ENCODE data around the gene FOXO1. TPM values are rescaled to one million over a fixed set of nuclear protein-coding genes. Genes with fewer than 3 reads are reported as not detected.

The FOXO1 gene
- total and polyA plus RNA-seq, 2 of the 13 experiments (the other 11 are each of a cell fraction or from before 2014, with no cell fraction given): 8.1 to 13.1 TPM

- ChIA-PET CTCF (ENCODE audit: low intra/inter-chr PET ratio, low total read pairs) (no interaction called here), POLR2A (no interaction called here)
- ATAC-seq (no peak), FAIRE-seq (no peak), DNase-seq (ENCODE audit: low spot score) (no peak)
- H3K27ac ChIP-seq (ENCODE audit: extremely low read length, insufficient read depth, low read length): no peak overlapping the region
- H3K9me3 ChIP-seq (ENCODE audit: low read length): no peaks in the 10 kb centered on the region
- no peak overlapping the region for H3K9ac ChIP-seq (ENCODE audit: insufficient read depth, low read depth, low read length)
- peaks cover 94% of the 10 kb centered on the region for H3K79me2 ChIP-seq (ENCODE audit: insufficient read depth, low read length)
- peaks cover 85% of the 10 kb centered on the region for H4K20me1 ChIP-seq (ENCODE audit: insufficient read depth, low read length)
- H2AFZ ChIP-seq (ENCODE audit: low read length): no peak overlapping the region
- H3K4me1 ChIP-seq (ENCODE audit: insufficient read depth, low read length): peaks cover 56% of the 10 kb centered on the region
- no peak overlapping the region for H3K4me2 ChIP-seq (ENCODE audit: low read depth, low read length)
- no TSS peak for BruUV-seq (replicated peaks)
- intact Hi-C loops (cut with micrococcal nuclease; ENCODE audit: unreplicated experiment) (no loop called here), in situ Hi-C loops (cut with HindIII; ENCODE audit: extremely low pct_ligation_motif_present, low pct_unique_long_range_greater_than_20kb) (no loop called here)
- H3K36me3 ChIP-seq (replicated peaks in 1 of 2; ENCODE audit: control insufficient read depth in 1 of 2, insufficient read depth in 2 of 2, low read length in 2 of 2): peaks cover 2 to 3% of the 10 kb centered on the region in 2 experiments; a peak in 2 of 5 replicates
- H3K4me3 ChIP-seq (replicated peaks in 1 of 3; ENCODE audit: insufficient read depth in 1 of 3, low read depth in 2 of 3, low read length in 3 of 3): no peak overlapping the region
- 96% methylated on average over 11 of the region's 11 CpGs for WGBS (ENCODE audit: low lambda C conversion rate)
- H3K27me3 ChIP-seq (ENCODE audit: control insufficient read depth in 1 of 2, insufficient read depth in 2 of 2, low read length in 2 of 2): no peaks in the 10 kb centered on the region
- TF ChIP-seq KLF12 (CRISPR knock-in tag; IDR thresholded peaks at IDR 0.05; ENCODE audit: borderline replicate concordance) (no peak), BCL3 (CRISPR knock-in tag; IDR thresholded peaks at IDR 0.05) (no peak), MED13 (CRISPR knock-in tag; IDR thresholded peaks at IDR 0.05) (no peak), KDM4B (CRISPR knock-in tag; IDR thresholded peaks at IDR 0.05) (no peak), TRIM24 (CRISPR knock-in tag; IDR thresholded peaks at IDR 0.05) (no peak), ZUFSP (CRISPR knock-in tag; IDR thresholded peaks at IDR 0.05; ENCODE audit: borderline replicate concordance) (no peak), NFYC (CRISPR knock-in tag; IDR thresholded peaks at IDR 0.05) (no peak), NFIB (CRISPR knock-in tag; IDR thresholded peaks at IDR 0.05; ENCODE audit: borderline replicate concordance) (no peak), MIXL1 (CRISPR knock-in tag; IDR thresholded peaks at IDR 0.05) (no peak), ATF5 (CRISPR knock-in tag; IDR thresholded peaks at IDR 0.05; ENCODE audit: low read depth) (no peak), IRX3 (CRISPR knock-in tag; IDR thresholded peaks at IDR 0.05; ENCODE audit: borderline replicate concordance, low read depth) (no peak), ZNF280D (CRISPR knock-in tag; IDR thresholded peaks at IDR 0.05) (no peak), ARHGAP35 (CRISPR knock-in tag; IDR thresholded peaks at IDR 0.05; ENCODE audit: borderline replicate concordance) (no peak), MXD1 (CRISPR knock-in tag; IDR thresholded peaks at IDR 0.05) (no peak)
Measured at GRCh38 chr13:40640845-40641458, 25.5 kb downstream of the FOXO1 start.
